Stimulated activated CD4-positive, alpha-beta T cell treated with anti-CD3 and anti-CD28 coated beads, TNF-alpha, amount 100 ng/mL, for 48 hours (primary cell): Measurements from ENCODE around the gene MTHFS.
"Not testable (repeated sequence)": the region's sequence is repeated elsewhere in the genome, so short reads cannot be mapped to it uniquely, and the experiment has no call there.

Experiments
- DNase-seq, 3 donors: peaks; one replicate each; pipeline ENCODE4 v3.0.0-alpha.2; 2020; ENCODE audit warnings: low read depth in 3 of 3

The MTHFS gene

GRCh38 chr15:79915776-79916501, 19.1 kb upstream of the MTHFS start:
- not testable (repeated sequence) for DNase-seq

- no peak for DNase-seq
These were observed 17.9 kb upstream of the MTHFS start for GRCh38 chr15:79914728-79915127.

GRCh38 chr15:79909556-79910335, 12.9 kb upstream of the MTHFS start:
- DNase-seq = not testable (repeated sequence)

GRCh38 chr15:79904271-79904670, 7.5 kb upstream of the MTHFS start:
- no peak for DNase-seq

- DNase-seq = no peak
These were observed 6.8 kb upstream of the MTHFS start for GRCh38 chr15:79903626-79904025.

- DNase-seq = no peak
These were observed 6.3 kb upstream of the MTHFS start for GRCh38 chr15:79903144-79903543.

- no peak for DNase-seq
These were observed 5.1 kb upstream of the MTHFS start for GRCh38 chr15:79901958-79902357.

GRCh38 chr15:79900818-79901378, 4.1 kb upstream of the MTHFS start:
- not testable (repeated sequence) for DNase-seq

GRCh38 chr15:79900087-79900486, 3.3 kb upstream of the MTHFS start:
- DNase-seq = no peak

- not testable (repeated sequence) for DNase-seq
These were observed 2.0 kb upstream of the MTHFS start for GRCh38 chr15:79898786-79899185.

- DNase-seq = no peak
These were observed 1.6 kb upstream of the MTHFS start for GRCh38 chr15:79898369-79898768.

- DNase-seq = peak in 1 of 3 donors; percentile 14
These were observed 893 bp upstream of the MTHFS start for GRCh38 chr15:79897701-79898113.

GRCh38 chr15:79897380-79897678, 515 bp upstream of the MTHFS start:
- DNase-seq = no peak

- peak in 1 of 3 donors; percentile 18 for DNase-seq
These were observed 632 bp downstream of the MTHFS start for GRCh38 chr15:79896131-79896633.

GRCh38 chr15:79887054-79887930, 9.5 kb downstream of the MTHFS start:
- no peak for DNase-seq

- no peak for DNase-seq
These were observed 10.7 kb downstream of the MTHFS start for GRCh38 chr15:79886124-79886523.

- DNase-seq = no peak
These were observed 12.6 kb downstream of the MTHFS start for GRCh38 chr15:79884204-79884596.

GRCh38 chr15:79883579-79884203, 13.1 kb downstream of the MTHFS start:
- DNase-seq = no peak

- DNase-seq = no peak
These were observed 15.1 kb downstream of the MTHFS start for GRCh38 chr15:79881668-79882067.

GRCh38 chr15:79881254-79881653, 15.6 kb downstream of the MTHFS start:
- DNase-seq = no peak

GRCh38 chr15:79878078-79878705, 18.6 kb downstream of the MTHFS start:
- no peak for DNase-seq
